ENCODE results near the gene TEX35. TPM values are rescaled to one million over a fixed set of nuclear protein-coding genes. Genes with fewer than 3 reads are reported as not detected.

TEX35 gene
- total and polyA plus RNA-seq, 11 donors: not detected

DNA sequence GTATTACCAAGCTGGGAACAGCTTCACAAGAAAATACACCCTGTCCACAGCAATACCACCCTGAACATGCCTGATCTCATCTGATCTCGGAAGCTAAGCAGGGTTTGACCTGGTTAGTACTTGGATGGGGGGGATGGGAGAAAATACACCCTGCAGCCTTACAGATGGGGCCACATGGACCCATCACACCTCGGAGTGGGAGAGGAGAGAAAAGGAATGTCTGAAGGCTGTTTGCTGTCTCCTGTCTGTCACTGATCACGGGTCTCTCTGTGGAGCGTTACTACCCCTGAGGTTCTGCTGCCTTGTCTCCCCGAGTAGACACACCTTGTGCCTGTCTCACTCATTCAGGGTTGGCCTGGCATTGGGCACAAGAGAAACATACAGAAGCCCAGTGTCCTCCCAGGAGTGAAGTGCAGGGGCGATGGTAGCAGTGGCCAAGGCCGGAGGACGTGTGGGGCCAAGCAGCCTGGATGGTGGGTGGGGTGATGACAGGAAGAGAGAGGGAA is 48.0 kb downstream of the TEX35 start:
- no peak for TF ChIP-seq POLR2A (IDR thresholded peaks at IDR 0.05)
- TF ChIP-seq, protein P1, sequence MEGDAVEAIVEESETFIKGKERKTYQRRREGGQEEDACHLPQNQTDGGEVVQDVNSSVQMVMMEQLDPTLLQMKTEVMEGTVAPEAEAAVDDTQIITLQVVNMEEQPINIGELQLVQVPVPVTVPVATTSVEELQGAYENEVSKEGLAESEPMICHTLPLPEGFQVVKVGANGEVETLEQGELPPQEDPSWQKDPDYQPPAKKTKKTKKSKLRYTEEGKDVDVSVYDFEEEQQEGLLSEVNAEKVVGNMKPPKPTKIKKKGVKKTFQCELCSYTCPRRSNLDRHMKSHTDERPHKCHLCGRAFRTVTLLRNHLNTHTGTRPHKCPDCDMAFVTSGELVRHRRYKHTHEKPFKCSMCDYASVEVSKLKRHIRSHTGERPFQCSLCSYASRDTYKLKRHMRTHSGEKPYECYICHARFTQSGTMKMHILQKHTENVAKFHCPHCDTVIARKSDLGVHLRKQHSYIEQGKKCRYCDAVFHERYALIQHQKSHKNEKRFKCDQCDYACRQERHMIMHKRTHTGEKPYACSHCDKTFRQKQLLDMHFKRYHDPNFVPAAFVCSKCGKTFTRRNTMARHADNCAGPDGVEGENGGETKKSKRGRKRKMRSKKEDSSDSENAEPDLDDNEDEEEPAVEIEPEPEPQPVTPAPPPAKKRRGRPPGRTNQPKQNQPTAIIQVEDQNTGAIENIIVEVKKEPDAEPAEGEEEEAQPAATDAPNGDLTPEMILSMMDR (IDR thresholded peaks at IDR 0.05): no peak
- no peak for DNase-seq
- H3K4me3 ChIP-seq: no peak overlapping the region
- no peaks in the 10 kb centered on the region for H3K9me3 ChIP-seq
- 84 to 85% (median 85%) methylated on average over 7 to 8 of the region's 8 CpGs for WGBS, 4 donors
- no peaks in the 10 kb centered on the region for H3K27me3 ChIP-seq
- no peak for ATAC-seq
- intact Hi-C loops (cut with DNase I): no loop called here
- peaks cover 0 to 14% (median 0%) of the 10 kb centered on the region in 12 donors for H3K4me1 ChIP-seq
- no peak overlapping the region for H3K27ac ChIP-seq
- no peaks in the 10 kb centered on the region for H3K36me3 ChIP-seq

DNA sequence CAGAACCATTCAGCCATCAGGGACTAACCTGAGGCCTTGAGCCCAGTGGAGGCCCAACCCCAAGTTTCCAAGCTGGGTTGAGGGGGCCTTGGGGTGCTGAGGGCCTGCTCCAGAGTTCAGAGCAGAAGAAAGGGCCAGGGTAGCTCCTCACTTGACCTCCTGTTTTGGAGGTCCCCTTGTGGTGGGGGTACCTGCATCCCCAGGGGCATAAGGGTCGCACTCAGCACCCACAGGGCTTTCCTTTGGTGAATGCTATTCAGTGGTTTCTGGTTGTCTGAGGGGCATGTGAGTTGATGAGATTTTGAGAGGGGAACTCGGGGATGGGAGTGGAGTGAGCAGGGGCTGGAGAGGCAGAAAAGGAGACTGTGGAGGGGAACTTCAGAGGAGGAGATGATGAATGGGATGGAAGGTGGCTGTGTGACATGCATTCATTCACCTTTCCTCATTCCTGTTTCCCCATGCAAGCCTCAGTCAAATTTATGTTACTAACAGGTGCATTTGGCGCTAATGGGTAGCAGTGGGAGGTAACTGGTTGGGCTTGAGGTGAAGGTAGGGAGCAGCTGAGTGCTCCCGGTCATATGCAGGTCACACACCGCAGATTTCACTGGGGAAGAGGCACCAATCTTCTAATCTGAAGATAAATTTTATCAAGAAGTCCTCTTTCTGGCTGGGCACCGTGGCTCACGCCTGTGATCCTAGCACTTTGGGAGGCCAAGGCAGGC is 50.4 kb downstream of the TEX35 start:
- DNase-seq (no peak), ATAC-seq (no peak)
- H3K4me3 ChIP-seq: no peak overlapping the region
- 91 to 98% (median 94%) methylated on average over 7 of the region's 7 CpGs for WGBS, 4 donors
- H3K27ac ChIP-seq: no peak overlapping the region
- H3K27me3 ChIP-seq: no peaks in the 10 kb centered on the region
- peaks cover 0 to 9% (median 0%) of the 10 kb centered on the region in 12 donors for H3K9me3 ChIP-seq
- no peak for TF ChIP-seq POLR2A (IDR thresholded peaks at IDR 0.05)
- TF ChIP-seq, protein P1 (IDR thresholded peaks at IDR 0.05): no peak
- H3K4me1 ChIP-seq: peaks cover 0 to 14% (median 0%) of the 10 kb centered on the region in 12 donors
- no peaks in the 10 kb centered on the region for H3K36me3 ChIP-seq
- intact Hi-C loops (cut with DNase I): no loop called here

DNA sequence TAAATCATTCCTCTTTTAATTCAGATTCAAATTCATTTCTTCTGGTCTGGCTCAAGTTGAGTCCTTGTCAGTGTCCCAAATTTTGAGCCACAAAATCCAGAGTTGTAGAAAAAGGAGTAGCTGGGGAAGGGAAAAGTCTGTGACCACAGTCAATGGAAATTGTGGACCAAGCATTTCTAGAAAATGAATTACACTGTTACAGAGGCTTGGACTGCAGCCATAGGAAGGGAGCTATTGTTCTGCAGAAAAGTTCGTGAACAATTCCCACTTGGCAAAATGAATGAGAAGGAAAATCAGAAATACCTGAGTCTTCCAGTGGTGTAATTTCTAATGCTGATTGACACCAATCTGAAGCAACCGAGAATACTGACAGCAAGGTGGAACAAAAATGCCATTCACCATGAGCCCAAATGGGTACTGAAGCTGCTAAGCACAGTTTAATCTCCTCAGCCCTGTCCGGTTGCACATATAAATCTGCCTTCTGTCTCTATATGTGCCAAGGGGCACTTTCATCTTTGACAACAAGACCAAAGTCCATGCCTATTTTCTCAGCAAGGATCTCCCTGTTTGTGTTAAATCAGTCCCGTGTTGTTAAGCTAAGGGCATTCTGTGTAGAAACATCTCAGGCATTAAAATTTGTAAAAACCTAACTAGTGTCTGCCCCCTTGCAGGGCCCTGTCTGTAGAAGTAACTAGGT is 51.3 kb downstream of the TEX35 start:
- no peak for DNase-seq
- no peak for ATAC-seq
- intact Hi-C loops (cut with DNase I): no loop called here
- no peak overlapping the region for H3K4me3 ChIP-seq
- TF ChIP-seq, protein P1 (IDR thresholded peaks at IDR 0.05): no peak
- no peak for TF ChIP-seq POLR2A (IDR thresholded peaks at IDR 0.05)
- H3K27ac ChIP-seq: no peak overlapping the region
- peaks cover 0 to 14% (median 0%) of the 10 kb centered on the region in 12 donors for H3K4me1 ChIP-seq
- WGBS, 4 donors: 48 to 58% (median 54%) methylated on average over 4 of the region's 4 CpGs
- H3K9me3 ChIP-seq: peaks cover 0 to 9% (median 0%) of the 10 kb centered on the region in 12 donors
- H3K27me3 ChIP-seq: no peaks in the 10 kb centered on the region
- H3K36me3 ChIP-seq: no peaks in the 10 kb centered on the region

DNA sequence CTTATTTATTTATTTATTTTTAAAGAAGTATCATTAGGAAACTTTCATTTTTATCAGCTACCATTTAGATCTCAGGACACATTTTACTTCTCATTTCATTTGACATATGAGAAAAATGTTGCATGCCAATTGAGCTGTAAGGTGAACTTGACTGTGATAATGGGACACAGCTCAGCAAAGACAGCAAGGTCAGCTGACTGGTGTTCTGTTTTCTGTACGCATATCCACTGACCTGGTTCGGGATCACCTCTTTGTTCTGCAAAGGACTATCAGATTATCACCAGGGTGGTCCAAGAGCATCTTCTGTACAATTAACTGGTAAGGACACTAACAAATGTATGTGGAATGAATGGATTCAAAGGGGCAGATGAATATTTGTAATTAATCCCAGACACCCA is 51.9 kb downstream of the TEX35 start:
- Histone ChIP-seq H3K4me1 (peaks cover 0 to 14% (median 0%) of the 10 kb centered on the region in 12 donors), H3K9me3 (peaks cover 0 to 9% (median 0%) of the 10 kb centered on the region in 12 donors), H3K27me3 (no peaks in the 10 kb centered on the region), H3K27ac (peak overlapping the region in 1 of 12 donors; percentile 11), H3K4me3 (no peak overlapping the region), H3K36me3 (no peaks in the 10 kb centered on the region)
- intact Hi-C loops (cut with DNase I): no loop called here
- no peak for TF ChIP-seq POLR2A (IDR thresholded peaks at IDR 0.05)
- TF ChIP-seq, protein P1 (IDR thresholded peaks at IDR 0.05): no peak
- DNase-seq (no peak), ATAC-seq (peak in 2 of 4 donors; percentile 44 to 60)
- 25 to 40% (median 28%) methylated on average over 2 of the region's 2 CpGs for WGBS, 4 donors

Measured in heart left ventricle (tissue), 16 donors.